Measurements from ENCODE around the gene ARHGAP26. TPM values are rescaled to one million over a fixed set of nuclear protein-coding genes. Genes with fewer than 3 reads are reported as not detected.

The ARHGAP26 gene
- total and polyA plus RNA-seq, 12 donors = 7.5 to 45.8 (median 37.2) TPM

DNA sequence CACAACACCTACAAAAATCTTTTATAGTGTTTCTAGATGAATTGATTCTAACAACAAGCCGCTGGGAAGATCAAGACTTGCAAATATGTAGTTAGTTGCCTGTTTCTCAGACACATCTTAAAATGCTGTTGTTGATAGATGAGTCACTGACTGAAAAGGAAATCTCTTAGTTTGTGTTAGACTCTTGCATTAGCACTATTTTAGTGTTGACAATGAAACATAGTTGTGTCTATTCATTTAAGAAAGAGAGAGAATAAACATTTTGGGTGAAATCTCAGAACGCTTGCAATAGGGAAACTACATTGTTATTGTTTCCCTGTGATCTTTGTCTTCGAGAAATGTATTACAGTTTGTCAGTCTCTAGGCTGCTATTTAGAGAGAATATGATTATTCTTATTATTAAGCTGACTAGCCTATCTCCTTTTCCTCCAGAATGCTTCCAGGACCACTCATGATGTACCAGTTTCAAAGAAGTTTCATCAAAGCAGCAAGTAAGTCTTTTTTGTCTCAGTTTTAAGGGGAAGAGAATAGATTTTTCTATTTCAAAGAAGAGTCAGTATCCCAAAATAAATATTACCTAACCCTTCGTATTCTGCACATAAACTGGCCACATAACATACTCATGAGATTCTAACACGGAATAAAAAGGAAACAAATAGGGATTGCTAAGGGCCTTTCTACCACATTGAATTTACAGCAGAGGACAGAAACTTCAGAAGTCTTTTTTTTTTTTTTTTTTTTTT, 285.6 kb downstream of the ARHGAP26 start:
- Histone ChIP-seq H3K4me3 (no peak overlapping the region), H3K4me1 (peaks cover 2 to 87% (median 63%) of the 10 kb centered on the region in 9 donors), H3K36me3 (peaks cover 0 to 60% (median 0%) of the 10 kb centered on the region in 9 donors), H3K27me3 (no peaks in the 10 kb centered on the region), H3K9me3 (no peaks in the 10 kb centered on the region), H3K27ac (peak overlapping the region in 3 of 10 donors; percentile 45 to 65 (median 52))
- WGBS, 2 donors = 83 to 85% methylated on average over 5 of the region's 5 CpGs
- intact Hi-C loops (cut with DNase I) = loop anchor here in 1 of 10 donors (10.0 kb wide), 1 partner anchor 51 kb away; no protein-coding TSS in a partner anchor
- ATAC-seq (no peak), DNase-seq (no peak)
- TF ChIP-seq, protein P1, sequence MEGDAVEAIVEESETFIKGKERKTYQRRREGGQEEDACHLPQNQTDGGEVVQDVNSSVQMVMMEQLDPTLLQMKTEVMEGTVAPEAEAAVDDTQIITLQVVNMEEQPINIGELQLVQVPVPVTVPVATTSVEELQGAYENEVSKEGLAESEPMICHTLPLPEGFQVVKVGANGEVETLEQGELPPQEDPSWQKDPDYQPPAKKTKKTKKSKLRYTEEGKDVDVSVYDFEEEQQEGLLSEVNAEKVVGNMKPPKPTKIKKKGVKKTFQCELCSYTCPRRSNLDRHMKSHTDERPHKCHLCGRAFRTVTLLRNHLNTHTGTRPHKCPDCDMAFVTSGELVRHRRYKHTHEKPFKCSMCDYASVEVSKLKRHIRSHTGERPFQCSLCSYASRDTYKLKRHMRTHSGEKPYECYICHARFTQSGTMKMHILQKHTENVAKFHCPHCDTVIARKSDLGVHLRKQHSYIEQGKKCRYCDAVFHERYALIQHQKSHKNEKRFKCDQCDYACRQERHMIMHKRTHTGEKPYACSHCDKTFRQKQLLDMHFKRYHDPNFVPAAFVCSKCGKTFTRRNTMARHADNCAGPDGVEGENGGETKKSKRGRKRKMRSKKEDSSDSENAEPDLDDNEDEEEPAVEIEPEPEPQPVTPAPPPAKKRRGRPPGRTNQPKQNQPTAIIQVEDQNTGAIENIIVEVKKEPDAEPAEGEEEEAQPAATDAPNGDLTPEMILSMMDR (IDR thresholded peaks at IDR 0.05) = no peak

DNA sequence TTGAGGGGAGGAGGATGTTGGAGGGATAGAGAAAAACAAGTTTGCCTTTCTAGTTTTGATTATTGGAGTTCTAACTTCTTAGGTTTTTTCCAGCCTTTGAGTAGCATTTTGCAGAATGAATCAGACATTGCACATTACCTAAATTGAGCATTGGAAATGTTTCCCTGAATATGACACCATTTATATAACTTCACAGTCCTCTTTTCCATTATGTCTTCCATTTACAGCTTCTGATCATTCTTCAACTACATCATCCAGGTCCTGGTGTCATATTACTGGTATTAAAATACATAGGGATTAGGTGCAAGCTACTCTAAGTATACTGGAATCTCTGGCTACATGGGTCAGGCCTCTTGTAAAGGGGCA, 286.1 kb downstream of the ARHGAP26 start:
- Histone ChIP-seq H3K27me3 (no peaks in the 10 kb centered on the region), H3K27ac (peak overlapping the region in 5 of 10 donors; percentile 28 to 65 (median 45)), H3K4me1 (peaks cover 2 to 85% (median 58%) of the 10 kb centered on the region in 9 donors), H3K36me3 (peaks cover 0 to 60% (median 0%) of the 10 kb centered on the region in 9 donors), H3K4me3 (no peak overlapping the region), H3K9me3 (no peaks in the 10 kb centered on the region)
- ATAC-seq (no peak), DNase-seq (no peak)
- intact Hi-C loops (cut with DNase I) = loop anchor here in 1 of 10 donors (10.0 kb wide), 1 partner anchor 52 kb away; no protein-coding TSS in a partner anchor
- TF ChIP-seq, protein P1 (IDR thresholded peaks at IDR 0.05) = no peak

DNA sequence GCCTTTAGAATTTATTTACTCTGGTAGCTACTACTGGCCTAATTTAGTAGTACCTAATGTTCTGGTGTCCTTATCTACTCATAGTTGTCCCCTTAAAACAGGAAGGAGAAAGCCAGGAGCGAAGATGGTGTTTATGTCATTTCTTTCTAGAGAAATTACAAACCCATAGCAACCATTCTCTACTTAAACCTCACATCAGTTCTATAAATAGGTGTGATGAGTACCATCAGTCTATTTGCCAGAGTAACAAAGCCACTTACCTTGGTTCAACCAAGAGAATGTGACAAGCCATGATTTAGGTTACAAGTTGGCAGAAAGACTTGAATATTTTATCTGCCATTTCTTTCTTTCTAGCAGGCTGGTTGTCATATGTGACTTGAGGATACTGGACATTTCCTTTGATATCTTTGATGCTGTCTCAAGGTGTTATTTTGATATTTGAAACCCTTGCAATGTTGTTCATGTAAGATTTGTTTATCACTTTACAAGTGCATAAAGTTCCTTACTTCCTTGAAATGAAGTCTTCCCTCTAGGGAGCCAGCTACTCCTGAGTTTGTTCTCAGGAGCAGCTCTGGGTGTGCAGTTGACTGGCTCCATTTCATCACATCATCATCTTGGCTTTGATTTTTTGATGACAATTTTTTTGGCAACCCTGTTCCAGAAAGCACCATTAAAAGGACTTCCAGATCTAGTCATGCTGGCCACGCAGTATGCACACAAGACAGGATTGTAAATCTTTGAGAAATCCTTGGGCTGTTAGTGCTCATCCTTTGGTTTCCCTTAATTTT, 286.8 kb downstream of the ARHGAP26 start:
- H3K27ac ChIP-seq = peak overlapping the region in 5 of 10 donors; percentile 28 to 65 (median 45)
- H3K36me3 ChIP-seq = peaks cover 0 to 60% (median 0%) of the 10 kb centered on the region in 9 donors
- intact Hi-C loops (cut with DNase I) = loop anchor here in 1 of 10 donors (10.0 kb wide), 1 partner anchor 52 kb away; no protein-coding TSS in a partner anchor
- TF ChIP-seq, protein P1 (IDR thresholded peaks at IDR 0.05) = no peak
- no peaks in the 10 kb centered on the region for H3K27me3 ChIP-seq
- DNase-seq = no peak
- peak in 6 of 8 donors; percentile 28 to 83 (median 64) for ATAC-seq
- H3K4me1 ChIP-seq = peaks cover 2 to 78% (median 60%) of the 10 kb centered on the region in 9 donors
- H3K4me3 ChIP-seq = no peak overlapping the region
- H3K9me3 ChIP-seq = no peaks in the 10 kb centered on the region
- 74 to 81% methylated on average over 2 of the region's 2 CpGs for whole genome bisulfite sequencing, 2 donors

DNA sequence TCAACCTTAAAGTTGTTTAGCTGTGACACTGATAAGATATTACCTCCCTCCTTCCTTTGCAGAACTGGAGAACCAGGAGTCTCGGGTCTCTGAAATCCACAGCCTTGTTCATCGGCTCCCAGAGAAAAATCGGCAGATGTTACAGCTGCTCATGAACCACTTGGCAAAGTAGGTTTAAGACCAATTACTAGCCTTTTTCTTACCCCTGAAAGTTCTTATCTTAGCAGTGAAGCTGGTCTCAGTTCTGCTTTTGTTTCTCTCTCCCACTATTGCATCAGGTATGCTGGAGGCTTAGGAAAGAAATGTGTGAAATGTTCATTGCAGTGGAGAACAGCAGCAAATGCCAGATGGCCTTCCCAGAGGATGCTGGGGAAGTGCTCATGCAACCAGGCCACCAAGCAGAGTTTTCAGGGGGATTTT, 287.4 kb downstream of the ARHGAP26 start:
- Histone ChIP-seq H3K4me3 (no peak overlapping the region), H3K27ac (peak overlapping the region in 5 of 10 donors; percentile 28 to 65 (median 45)), H3K27me3 (no peaks in the 10 kb centered on the region), H3K9me3 (no peaks in the 10 kb centered on the region), H3K4me1 (peaks cover 2 to 75% (median 57%) of the 10 kb centered on the region in 9 donors), H3K36me3 (peaks cover 0 to 57% (median 0%) of the 10 kb centered on the region in 9 donors)
- WGBS, 2 donors = 84 to 89% methylated on average over 3 of the region's 3 CpGs
- no peak for DNase-seq
- TF ChIP-seq, protein P1 (IDR thresholded peaks at IDR 0.05) = no peak
- intact Hi-C loops (cut with DNase I) = loop anchor here in 1 of 10 donors (10.0 kb wide), 1 partner anchor 53 kb away; no protein-coding TSS in a partner anchor
- no peak for ATAC-seq

Data from heart right ventricle (tissue), 16 donors.